MG63 (cell line): ENCODE results near the gene GPR146. TPM values are rescaled to one million over a fixed set of nuclear protein-coding genes. Genes with fewer than 3 reads are reported as not detected.

Experiments
- DNase-seq: peaks from one replicate; pipeline ENCODE4 v3.0.0-alpha.2; 2020
- H3K27me3 ChIP-seq: fragments of 250-450 bp; sonication (Bioruptor Pico); 2 replicates; pipeline ENCODE4 v1.5.1; 2020; ENCODE audit warnings: mild to moderate bottlenecking, moderate library complexity
- H3K36me3 ChIP-seq: fragments of 250-450 bp; sonication (Bioruptor Pico); 2 replicates; pipeline ENCODE4 v1.5.1; 2020; ENCODE audit warnings: mild to moderate bottlenecking, moderate library complexity
- H3K4me3 ChIP-seq: fragments of 250-450 bp; sonication (Bioruptor Pico); 2 replicates; pipeline ENCODE4 v1.5.1; 2020; ENCODE audit warnings: mild to moderate bottlenecking, moderate library complexity
- H3K9me3 ChIP-seq: fragments of 250-450 bp; sonication (Bioruptor Pico); 2 replicates; pipeline ENCODE4 v1.5.1; 2020; ENCODE audit warnings: mild to moderate bottlenecking, moderate library complexity
- total RNA-seq: library from RNA; depleted of rRNA; stranded (reverse); fragments of >200 nt; shearing (Covaris generic); gene quantifications from 2 replicates; pipeline ENCODE4 v1.2.3, GENCODE V29; 2014; ENCODE audit warnings: low replicate concordance

The GPR146 gene
- total RNA-seq, 1 experiment from 2014 or later, result 1.5 TPM

DNA sequence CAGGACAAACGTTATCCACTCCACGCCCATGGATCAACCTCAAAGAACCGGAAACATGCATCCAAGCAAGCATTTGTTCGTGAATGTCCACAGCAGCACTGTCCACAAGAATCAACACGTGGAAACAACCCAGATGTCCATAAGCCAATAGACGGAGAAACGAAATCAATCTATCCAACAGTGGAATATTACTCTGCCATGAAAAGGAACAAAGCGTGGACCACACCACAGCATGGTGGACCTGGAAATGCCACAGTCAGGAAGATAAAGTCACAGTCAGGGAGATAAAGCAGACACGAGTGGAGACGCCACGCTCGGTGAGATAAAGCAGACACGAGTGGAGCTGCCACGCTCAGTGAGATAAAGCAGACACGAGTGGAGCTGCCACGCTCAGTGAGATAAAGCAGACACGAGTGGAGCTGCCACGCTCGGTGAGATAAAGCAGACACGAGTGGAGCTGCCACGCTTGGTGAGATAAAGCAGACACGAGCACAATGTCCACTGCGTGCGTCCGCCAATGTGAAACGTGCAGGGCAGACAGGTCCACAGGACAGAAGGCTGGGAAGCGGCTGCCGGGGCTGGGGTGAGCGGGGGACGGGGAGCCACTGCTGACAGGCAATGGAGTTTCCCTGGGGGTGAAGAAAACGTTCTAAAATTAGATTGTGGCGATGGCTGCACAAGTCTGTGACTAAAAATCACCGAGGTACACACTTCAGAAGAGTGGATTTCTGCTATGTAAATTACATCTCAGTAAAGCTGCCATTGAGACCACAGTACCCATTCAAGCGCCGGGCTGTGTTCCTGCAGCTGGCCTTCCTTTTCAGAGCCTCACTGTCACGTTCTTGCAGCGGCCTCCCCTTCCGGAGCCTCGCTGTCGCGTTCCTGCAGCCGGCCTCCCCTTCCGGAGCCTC lies 54.2 kb downstream of the GPR146 start:
- Histone ChIP-seq H3K27me3 (no peaks in the 10 kb centered on the region), H3K36me3 (no peaks in the 10 kb centered on the region; the same call in none of the 2 replicates), H3K4me3 (no peak overlapping the region), H3K9me3 (no peaks in the 10 kb centered on the region)
- DNase-seq, result no peak

DNA sequence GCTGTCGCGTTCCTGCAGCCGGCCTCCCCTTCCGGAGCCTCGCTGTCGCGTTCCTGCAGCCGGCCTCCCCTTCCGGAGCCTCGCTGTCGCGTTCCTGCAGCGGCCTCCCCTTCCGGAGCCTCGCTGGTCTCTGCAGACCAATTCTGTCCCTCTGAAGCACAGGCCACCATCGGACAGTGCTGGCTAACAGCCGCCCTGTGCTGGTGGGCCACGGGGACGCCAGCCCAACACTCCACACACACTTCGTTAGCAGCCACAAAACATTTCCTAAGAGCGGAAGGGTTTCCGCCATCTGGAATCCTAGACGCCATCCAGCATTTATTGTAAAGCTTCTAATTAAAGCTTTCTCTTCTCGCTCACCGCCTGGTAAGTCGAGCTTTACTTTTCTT lies 54.8 kb downstream of the GPR146 start:
- Histone ChIP-seq H3K9me3 (no peaks in the 10 kb centered on the region), H3K4me3 (no peak overlapping the region), H3K27me3 (no peaks in the 10 kb centered on the region), H3K36me3 (no peaks in the 10 kb centered on the region; the same call in none of the 2 replicates)
- DNase-seq, result no peak

- no peaks in the 10 kb centered on the region; the same call in 1 of the 2 replicates for H3K36me3 ChIP-seq
- no peak for DNase-seq
- H3K4me3 ChIP-seq, result no peak overlapping the region
These were observed 55.3 kb downstream of the GPR146 start for GRCh38 chr7:1099637-1100036.

GRCh38 chr7:1100386-1100785 lies 56.0 kb downstream of the GPR146 start:
- H3K36me3 ChIP-seq, result no peaks in the 10 kb centered on the region; the same call in 1 of the 2 replicates
- H3K9me3 ChIP-seq, result no peaks in the 10 kb centered on the region
- no peak overlapping the region for H3K4me3 ChIP-seq
- no peaks in the 10 kb centered on the region for H3K27me3 ChIP-seq
- DNase-seq, result no peak

More at GRCh38 chr7:1099637-1100036, 55.3 kb downstream of the GPR146 start:
- Histone ChIP-seq H3K27me3 (no peaks in the 10 kb centered on the region), H3K9me3 (no peaks in the 10 kb centered on the region)

DNA sequence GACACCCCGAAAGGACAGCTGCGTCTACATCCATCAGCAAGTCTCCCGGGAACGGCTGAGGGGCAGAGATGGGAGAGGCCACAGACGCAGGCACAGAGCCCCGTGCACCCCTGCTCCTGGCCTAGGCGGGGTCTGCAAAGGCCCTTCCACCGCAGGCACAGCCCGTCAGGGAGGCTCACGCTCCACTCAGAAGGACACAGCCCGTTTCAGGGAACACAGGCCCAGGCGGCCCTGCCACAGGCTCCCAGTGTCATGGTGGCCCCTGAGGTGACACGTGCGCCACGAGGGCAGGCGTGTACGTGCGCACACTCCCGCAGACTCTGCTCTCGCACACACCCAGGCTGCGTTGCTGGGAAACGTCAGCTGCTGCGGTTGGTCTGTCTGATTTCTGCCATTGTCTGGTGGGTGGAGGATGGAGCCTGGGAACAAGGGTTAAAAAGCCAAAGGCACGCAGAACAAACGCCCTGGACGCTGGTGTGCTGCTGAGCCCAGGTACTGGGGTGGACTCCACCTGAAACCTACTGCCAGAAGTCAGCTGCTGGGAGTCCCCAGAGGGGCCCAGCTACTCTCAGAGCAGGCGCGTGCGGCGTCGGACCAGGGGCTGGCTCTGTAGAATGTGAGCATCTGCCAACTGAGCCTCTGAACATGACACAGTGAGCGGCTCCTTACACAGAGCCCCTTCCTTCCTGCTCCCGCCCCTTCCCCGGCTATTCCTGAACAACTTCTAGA lies 56.7 kb downstream of the GPR146 start:
- no peak for DNase-seq
- Histone ChIP-seq H3K4me3 (no peak overlapping the region), H3K9me3 (no peaks in the 10 kb centered on the region), H3K36me3 (no peaks in the 10 kb centered on the region; the same call in 1 of the 2 replicates), H3K27me3 (no peaks in the 10 kb centered on the region)

GRCh38 chr7:1101563-1102431 lies 57.5 kb downstream of the GPR146 start:
- no peaks in the 10 kb centered on the region for H3K27me3 ChIP-seq
- no peak overlapping the region for H3K4me3 ChIP-seq
- DNase-seq, result peak; percentile 93
- no peaks in the 10 kb centered on the region for H3K9me3 ChIP-seq
- H3K36me3 ChIP-seq, result no peaks in the 10 kb centered on the region; the same call in 1 of the 2 replicates

DNA sequence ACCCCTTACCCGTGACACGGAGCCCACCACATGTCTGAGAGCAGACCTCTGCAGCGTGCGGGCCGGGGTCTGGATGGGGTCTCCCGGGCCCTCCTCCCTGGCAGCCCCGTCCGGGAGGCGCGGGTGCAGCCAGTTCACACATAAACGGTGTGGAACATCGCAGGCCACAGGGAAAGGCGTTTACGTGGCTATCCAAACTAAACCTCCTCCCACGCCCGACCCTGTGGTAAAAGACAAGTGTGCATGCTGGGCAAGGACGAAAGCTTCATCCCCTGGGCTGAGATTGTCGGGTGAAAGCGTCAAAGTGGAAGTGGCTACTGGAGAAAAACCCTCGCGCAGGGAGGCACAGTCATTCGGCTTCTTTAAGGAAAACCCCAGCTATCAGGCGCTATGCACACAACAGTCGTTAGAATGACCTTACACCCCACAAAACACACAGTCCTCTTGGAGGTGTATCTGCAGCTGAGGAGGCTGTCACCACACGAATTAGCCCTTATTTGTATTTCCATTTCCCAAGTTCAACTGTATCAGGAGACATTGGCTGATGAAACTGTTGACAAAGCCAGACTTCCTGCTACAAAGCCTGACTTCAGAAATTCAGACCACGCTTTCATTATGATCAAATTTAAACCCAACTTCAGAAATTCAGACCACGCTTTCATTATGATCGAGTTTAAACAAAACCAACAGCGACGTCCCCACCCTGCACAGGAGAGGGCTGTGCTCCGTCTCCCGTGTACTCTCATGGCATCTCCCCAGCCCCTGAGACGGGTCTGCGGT lies 58.9 kb downstream of the GPR146 start:
- H3K36me3 ChIP-seq, result no peaks in the 10 kb centered on the region; the same call in 1 of the 2 replicates
- no peaks in the 10 kb centered on the region for H3K9me3 ChIP-seq
- no peaks in the 10 kb centered on the region for H3K27me3 ChIP-seq
- no peak overlapping the region for H3K4me3 ChIP-seq
- no peak for DNase-seq

DNA sequence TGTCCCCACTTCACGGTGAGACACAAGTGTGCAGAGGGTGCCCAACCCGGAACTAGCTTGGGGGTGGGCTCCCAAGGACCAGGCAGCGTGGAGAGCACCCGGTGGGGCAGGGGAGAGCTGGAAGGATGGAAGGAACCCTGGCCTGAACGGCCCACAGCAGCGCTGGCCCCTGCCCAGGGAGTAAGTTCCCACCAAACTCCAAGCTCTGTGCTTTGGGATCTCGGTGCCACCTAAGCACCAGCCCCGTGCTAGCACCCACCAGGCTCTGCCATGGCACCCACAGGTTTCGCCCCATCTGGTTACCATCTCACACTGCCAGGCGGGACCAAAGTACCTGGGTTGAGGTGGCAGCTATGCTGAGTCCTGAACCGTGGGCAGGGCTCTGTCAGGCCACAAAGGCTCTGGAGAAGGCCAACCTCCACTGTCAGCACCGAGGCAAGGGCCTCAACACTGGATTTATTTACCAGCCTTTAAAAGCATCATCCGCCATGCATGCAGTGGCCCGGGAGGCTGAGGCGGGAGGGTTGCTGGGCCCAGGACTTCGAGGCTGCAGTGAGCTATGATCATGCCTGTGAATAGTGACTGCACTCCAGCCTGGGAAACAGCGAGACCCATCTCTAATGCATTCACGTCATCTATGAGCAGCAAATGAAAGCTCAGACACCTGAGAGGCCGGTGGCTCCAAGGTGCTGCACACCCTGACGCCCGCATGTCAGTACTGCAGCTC lies 59.6 kb downstream of the GPR146 start:
- no peaks in the 10 kb centered on the region; the same call in 1 of the 2 replicates for H3K36me3 ChIP-seq
- no peak overlapping the region for H3K4me3 ChIP-seq
- no peaks in the 10 kb centered on the region for H3K9me3 ChIP-seq
- no peak for DNase-seq
- no peaks in the 10 kb centered on the region for H3K27me3 ChIP-seq

GRCh38 chr7:1104516-1105179 lies 60.3 kb downstream of the GPR146 start:
- Histone ChIP-seq H3K4me3 (no peak overlapping the region), H3K27me3 (no peaks in the 10 kb centered on the region), H3K36me3 (no peaks in the 10 kb centered on the region; the same call in 1 of the 2 replicates), H3K9me3 (no peaks in the 10 kb centered on the region)
- no peak for DNase-seq

DNA sequence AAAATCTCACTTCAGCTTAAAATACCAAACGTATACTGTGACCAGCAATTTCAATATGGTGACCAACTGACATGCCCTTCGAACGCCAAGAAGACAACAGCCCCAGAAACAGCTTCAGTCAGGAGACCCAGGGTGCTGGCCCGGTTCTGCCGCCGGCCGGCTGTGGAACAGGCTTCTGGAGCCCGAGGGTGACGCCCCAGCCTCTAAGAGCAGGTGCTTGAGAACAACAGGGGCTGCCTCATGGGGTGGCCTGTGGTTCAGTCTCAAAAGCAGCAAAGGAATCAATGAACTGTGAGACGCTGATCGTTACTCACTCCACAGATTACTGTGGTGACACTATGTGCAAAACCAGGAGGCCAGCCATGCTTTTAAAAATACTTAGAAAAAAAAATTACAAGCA lies 60.8 kb downstream of the GPR146 start:
- DNase-seq, result no peak
- no peaks in the 10 kb centered on the region; the same call in 1 of the 2 replicates for H3K36me3 ChIP-seq
- no peaks in the 10 kb centered on the region for H3K9me3 ChIP-seq
- H3K4me3 ChIP-seq, result no peak overlapping the region
- H3K27me3 ChIP-seq, result no peaks in the 10 kb centered on the region

DNA sequence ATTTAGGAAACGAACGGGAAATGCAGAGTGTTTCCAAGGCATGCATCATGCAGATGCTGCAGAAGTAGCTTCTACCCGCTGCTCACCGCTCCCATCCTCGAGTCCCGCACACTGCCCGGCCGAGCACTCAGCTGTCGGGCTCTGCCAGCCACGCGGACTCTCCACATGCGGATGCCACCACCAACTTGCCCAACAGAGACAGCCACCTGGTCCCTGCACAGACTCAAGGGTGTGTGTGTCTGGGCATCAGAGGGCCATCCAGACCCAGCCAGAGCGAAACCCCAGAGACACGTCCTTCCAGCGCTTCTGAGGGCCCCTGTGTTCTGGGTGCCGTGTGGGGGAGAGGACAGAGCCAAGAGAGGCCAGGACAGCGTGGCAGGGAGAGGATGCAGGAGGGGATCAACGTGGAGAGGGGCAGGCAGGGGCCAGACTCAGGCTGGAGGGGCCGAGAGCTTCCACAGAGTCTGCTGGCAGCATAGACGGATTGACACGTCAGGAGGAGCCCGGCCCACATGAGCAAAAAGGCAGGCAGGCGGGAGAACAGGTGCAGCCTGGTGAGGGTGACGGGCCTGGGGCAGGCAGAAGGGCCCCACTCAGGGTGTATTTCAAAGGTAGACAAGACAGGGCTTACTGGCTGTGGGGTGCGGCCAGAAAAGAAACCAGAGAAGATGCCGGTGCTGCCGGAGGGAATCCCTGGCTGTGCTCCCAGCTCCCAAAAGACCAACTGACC lies 61.9 kb downstream of the GPR146 start:
- Histone ChIP-seq H3K9me3 (no peaks in the 10 kb centered on the region), H3K36me3 (no peaks in the 10 kb centered on the region), H3K4me3 (no peak overlapping the region), H3K27me3 (no peaks in the 10 kb centered on the region)
- DNase-seq, result no peak

DNA sequence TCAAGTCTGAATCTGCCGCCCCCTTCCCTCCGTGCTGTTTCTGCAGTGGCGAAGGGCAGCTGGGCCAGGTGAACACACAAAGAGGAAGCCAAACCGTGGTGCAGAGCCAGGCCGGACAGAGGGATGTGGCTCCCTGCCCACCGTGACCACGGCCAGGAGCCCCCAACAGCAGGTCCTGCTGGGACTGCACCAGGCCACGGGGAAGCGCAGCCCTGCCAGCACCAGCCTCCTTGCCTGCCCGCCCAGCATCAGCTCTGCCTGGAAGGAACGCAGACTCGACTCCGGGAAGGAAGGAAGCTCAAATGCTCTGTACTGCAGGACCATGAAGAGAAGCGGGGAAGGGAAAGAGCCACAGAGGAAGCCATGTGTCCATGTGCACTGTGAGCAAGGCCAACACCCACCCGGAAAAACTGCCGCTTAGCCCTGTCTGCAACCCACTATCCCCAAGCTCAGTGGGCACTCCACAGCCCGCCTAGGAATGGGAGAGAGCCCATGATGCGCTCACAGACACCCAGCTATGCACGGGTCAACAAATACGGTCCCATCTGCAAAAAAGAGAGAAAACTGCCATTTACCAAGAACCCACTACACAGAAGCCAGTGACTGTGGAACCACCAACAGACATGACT lies 62.6 kb downstream of the GPR146 start:
- no peaks in the 10 kb centered on the region for H3K27me3 ChIP-seq
- no peaks in the 10 kb centered on the region for H3K9me3 ChIP-seq
- H3K4me3 ChIP-seq, result no peak overlapping the region
- no peak for DNase-seq
- no peaks in the 10 kb centered on the region for H3K36me3 ChIP-seq

DNA sequence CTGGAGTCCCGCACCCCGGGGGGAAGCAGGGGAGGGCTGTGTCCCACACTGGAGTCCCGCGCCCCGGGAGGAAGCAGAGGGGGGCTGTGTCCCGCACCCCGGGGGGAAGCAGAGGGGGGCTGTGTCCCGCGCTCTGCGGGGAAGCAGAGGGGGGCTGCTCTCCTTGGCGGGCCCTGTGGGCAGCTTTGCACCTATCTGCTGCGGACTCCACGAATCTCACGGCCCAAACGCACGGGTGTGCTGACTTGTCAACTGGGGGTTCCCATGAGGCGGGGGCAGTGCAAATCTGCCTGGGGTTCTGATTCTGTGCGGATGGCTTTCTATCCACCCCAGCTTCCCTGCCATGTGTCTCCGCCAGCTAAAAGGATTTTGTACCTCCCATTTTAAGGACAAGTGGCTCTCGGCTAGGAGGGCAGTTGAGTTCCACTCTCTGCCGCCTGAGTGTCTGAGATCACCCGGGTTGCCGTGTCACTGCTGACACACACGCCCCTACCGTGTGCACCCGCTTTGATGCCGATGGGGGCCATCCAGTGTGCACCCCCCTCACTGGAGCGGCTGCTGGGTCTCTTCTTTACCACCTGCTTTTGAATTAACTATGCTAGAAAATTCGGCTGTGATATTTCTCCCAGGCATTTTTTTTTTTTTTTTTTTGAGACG lies 64.0 kb downstream of the GPR146 start:
- DNase-seq, result no peak
- H3K27me3 ChIP-seq, result no peaks in the 10 kb centered on the region
- no peaks in the 10 kb centered on the region for H3K36me3 ChIP-seq
- H3K9me3 ChIP-seq, result no peaks in the 10 kb centered on the region
- no peak overlapping the region for H3K4me3 ChIP-seq
